SK-N-SH (cell line): ENCODE results near the gene FCHO2. TPM values are rescaled to one million over a fixed set of nuclear protein-coding genes. Genes with fewer than 3 reads are reported as not detected.

ENCODE experiments used
- CTCF ChIA-PET: fragments of 300-600, 350-600 bp; formaldehyde crosslinking; extraction: SDS; loops from one replicate; lab custom pipeline; 2021; lab: Yijun Ruan, JAX
- POLR2A ChIA-PET: fragments of 350-600 bp; sonication (Branson Sonifier 250); formaldehyde crosslinking; extraction: SDS; loops from one replicate; lab custom pipeline; 2020; ENCODE audit warnings: antibody characterized with exemption, inconsistent platforms; lab: Yijun Ruan, JAX
- DNase-seq: peaks from one replicate; pipeline ENCODE4 v3.0.0; 2012
- H2AFZ ChIP-seq: fragments of 200-600 bp; sonication (generic); 2 replicates; pipeline ENCODE4 v1.8.1; 2016; ENCODE audit warnings: antibody characterized with exemption, mild to moderate bottlenecking, low read depth
- H3F3A ChIP-seq: fragments of 200-600 bp; sonication (generic); replicated peaks from 2 replicates; pipeline ENCODE3; 2016; ENCODE audit warnings: antibody characterized with exemption, mild to moderate bottlenecking; ENCODE audit not compliant: insufficient read depth
- H3K27ac ChIP-seq, 2 experiments: fragments of 200-500 bp in 1 of 2; fragments of 200-600 bp in 1 of 2; sonication (Bioruptor generic) in 1 of 2; sonication (generic), shearing (Covaris generic) in 1 of 2; 2 replicates each; pipeline versions ENCODE4 v1.5.1 to v1.6.1; 2014 to 2016; ENCODE audit warnings: low read depth in 2 of 2, inconsistent platforms in 1 of 2, low read length in 1 of 2, mild to moderate bottlenecking in 1 of 2, mixed read lengths in 1 of 2
- H3K27me3 ChIP-seq: fragments of 200-600 bp; sonication (generic), shearing (Covaris generic); 2 replicates; pipeline ENCODE4 v1.6.1; 2016; ENCODE audit warnings: mixed run types; ENCODE audit not compliant: insufficient read depth
- H3K36me3 ChIP-seq, 2 experiments: fragments of 200-500 bp in 1 of 2; fragments of 200-600 bp in 1 of 2; sonication (Bioruptor generic) in 1 of 2; sonication (generic) in 1 of 2; replicated peaks in 1 of 2; 2 replicates each; pipeline versions ENCODE3 to v1.5.1; 2014 to 2016; ENCODE audit warnings: low read length in 1 of 2, mild to moderate bottlenecking in 1 of 2; ENCODE audit not compliant: insufficient read depth in 2 of 2, control insufficient read depth in 1 of 2
- H3K4me1 ChIP-seq, 2 experiments: fragments of 200-500 bp in 1 of 2; fragments of 200-600 bp in 1 of 2; sonication (Bioruptor generic) in 1 of 2; sonication (generic), shearing (Covaris generic) in 1 of 2; 2 replicates each; pipeline versions ENCODE4 v1.5.1 to v1.6.1; 2014 to 2016; ENCODE audit warnings: low read depth in 1 of 2, low read length in 1 of 2, mixed run types in 1 of 2; ENCODE audit not compliant: insufficient read depth in 2 of 2, control insufficient read depth in 1 of 2
- H3K4me2 ChIP-seq: fragments of 200-600 bp; sonication (generic), shearing (Covaris generic); 2 replicates; pipeline ENCODE4 v1.6.1; 2017; ENCODE audit warnings: mixed run types
- H3K4me3 ChIP-seq, 2 experiments: fragments of 200-500 bp in 1 of 2; fragments of 200-600 bp in 1 of 2; sonication (Bioruptor generic) in 1 of 2; sonication (generic), shearing (Covaris generic) in 1 of 2; 2 replicates each; pipeline versions ENCODE4 v1.5.1 to v1.8.1; 2014 to 2016; ENCODE audit warnings: low read depth in 2 of 2, inconsistent platforms in 1 of 2, low read length in 1 of 2, mild to moderate bottlenecking in 1 of 2, mixed read lengths in 1 of 2, moderate library complexity in 1 of 2
- H3K79me2 ChIP-seq: fragments of 200-600 bp; sonication (generic); 2 replicates; pipeline ENCODE4 v1.8.1; 2017; ENCODE audit warnings: mild to moderate bottlenecking; ENCODE audit not compliant: insufficient read depth
- H3K9ac ChIP-seq: fragments of 200-600 bp; sonication (generic); 2 replicates; pipeline ENCODE4 v1.6.1; 2017; ENCODE audit warnings: mixed run types
- H3K9me2 ChIP-seq: fragments of 200-600 bp; sonication (generic); 2 replicates; pipeline ENCODE4 v1.6.1; 2017; ENCODE audit warnings: mixed run types
- H3K9me3 ChIP-seq: fragments of 200-600 bp; sonication (generic); 2 replicates; pipeline ENCODE4 v1.6.1; 2017; ENCODE audit warnings: mixed run types, mild to moderate bottlenecking, moderate library complexity
- H4K20me1 ChIP-seq: fragments of 200-600 bp; sonication (generic); 2 replicates; pipeline ENCODE4 v1.6.1; 2017; ENCODE audit warnings: mild to moderate bottlenecking, mixed run types; ENCODE audit not compliant: insufficient read depth
- CTCF ChIP-seq: fragments of 200-600 bp; sonication (generic); IDR thresholded peaks from 2 replicates; pipeline ENCODE4 v1.6.1; 2017; ENCODE audit warnings: antibody characterized with exemption, mild to moderate bottlenecking, moderate library complexity
- ELF1 ChIP-seq: IDR thresholded peaks from 2 replicates; pipeline ENCODE4 v1.4.0; 2012
- EP300 ChIP-seq, 2 experiments: IDR thresholded peaks; 2 replicates each; pipeline versions ENCODE4 v1.4.0 to v1.6.1; 2012; ENCODE audit warnings: borderline replicate concordance in 1 of 2, low read depth in 1 of 2, low read length in 1 of 2
- EZH2phosphoT487 ChIP-seq: fragments of 200-600 bp; sonication (generic); IDR thresholded peaks from 2 replicates; pipeline ENCODE4 v1.6.1; 2017; ENCODE audit warnings: low read depth, mixed run types, mild to moderate bottlenecking, antibody characterized with exemption, moderate library complexity, borderline replicate concordance
- FOSL2 ChIP-seq: IDR thresholded peaks from 2 replicates; pipeline ENCODE4 v1.4.0; 2012; ENCODE audit warnings: low read depth, mild to moderate bottlenecking, moderate library complexity, borderline replicate concordance
- FOXJ3 ChIP-seq: sonication (generic); formaldehyde crosslinking; IDR thresholded peaks from 2 replicates; pipeline ENCODE4 v1.5.1; 2020; ENCODE audit warnings: mild to moderate bottlenecking, missing genetic modification reagents
- FOXM1 ChIP-seq: IDR thresholded peaks from 2 replicates; pipeline ENCODE4 v1.4.0; 2012; ENCODE audit warnings: low read depth, mild to moderate bottlenecking
- GABPA ChIP-seq: IDR thresholded peaks from 2 replicates; pipeline ENCODE4 v1.4.0; 2012; ENCODE audit warnings: low read depth, mild to moderate bottlenecking
- GATA2 ChIP-seq: sonication (generic); formaldehyde crosslinking; IDR thresholded peaks from 2 replicates; pipeline ENCODE4 v1.5.0; 2020; ENCODE audit warnings: mild to moderate bottlenecking, missing genetic modification reagents
- IRF3 ChIP-seq: fragments of 150-350 bp; IDR thresholded peaks from 2 replicates; pipeline ENCODE4 v1.6.1; 2016; ENCODE audit warnings: mild to moderate bottlenecking, low read depth, low read length
- JUND ChIP-seq: IDR thresholded peaks from 2 replicates; pipeline ENCODE4 v1.4.0; 2012
- MAX ChIP-seq: IDR thresholded peaks from 2 replicates; pipeline ENCODE4 v1.4.0; 2012; ENCODE audit warnings: low read depth
- MEF2A ChIP-seq: IDR thresholded peaks from 2 replicates; pipeline ENCODE4 v1.4.0; 2012; ENCODE audit warnings: low read depth, borderline replicate concordance
- PBX3 ChIP-seq: IDR thresholded peaks from 2 replicates; pipeline ENCODE4; 2012
- POLR2AphosphoS5 ChIP-seq: IDR thresholded peaks from 2 replicates; pipeline ENCODE4 v1.6.1; 2012; ENCODE audit warnings: low read depth, low read length
- RAD21 ChIP-seq: IDR thresholded peaks from 2 replicates; pipeline ENCODE4 v1.6.1; 2012; ENCODE audit warnings: mild to moderate bottlenecking, low read length
- RCOR1 ChIP-seq: fragments of 150-350 bp; IDR thresholded peaks from 2 replicates; pipeline ENCODE4 v1.6.1; 2017; ENCODE audit warnings: antibody characterized with exemption, low read length
- REST ChIP-seq: IDR thresholded peaks from 2 replicates; pipeline ENCODE4 v1.6.1; 2012; ENCODE audit warnings: mild to moderate bottlenecking, low read depth, low read length, moderate library complexity
- RFX5 ChIP-seq: IDR thresholded peaks from 2 replicates; pipeline ENCODE4 v1.6.1; 2012; ENCODE audit warnings: mild to moderate bottlenecking, improper control_type of control experiment, low read length
- RXRA ChIP-seq: IDR thresholded peaks from 2 replicates; pipeline ENCODE4 v1.4.0; 2012; ENCODE audit warnings: low read depth, mild to moderate bottlenecking, borderline replicate concordance
- SMC3 ChIP-seq: IDR thresholded peaks from 2 replicates; pipeline ENCODE4 v1.6.1; 2012; ENCODE audit warnings: low read depth, low read length, improper control_type of control experiment
- TAF1 ChIP-seq: IDR thresholded peaks from 2 replicates; pipeline ENCODE4 v1.6.1; 2012; ENCODE audit warnings: low read depth, mild to moderate bottlenecking, low read length, moderate library complexity, borderline replicate concordance
- TCF12 ChIP-seq: IDR thresholded peaks from 2 replicates; pipeline ENCODE4 v1.4.0; 2012
- USF1 ChIP-seq: IDR thresholded peaks from 2 replicates; pipeline ENCODE4 v1.4.0; 2012; ENCODE audit warnings: low read depth, borderline replicate concordance
- YY1 ChIP-seq: IDR thresholded peaks from 2 replicates; pipeline ENCODE4 v1.4.0; 2012; ENCODE audit warnings: low read depth, mild to moderate bottlenecking
- polyA plus RNA-seq, 3 experiments: library from polyadenylated mRNA; depleted of rRNA; stranded (reverse); fragments of >200 nt; gene quantifications; 2 replicates each; pipeline ENCODE4 v1.2.3, GENCODE V29; 2012

FCHO2 gene
- polyA plus RNA-seq, 1 of the 3 experiments (the other 2 are of a cell fraction) = 5.2 TPM

- Histone ChIP-seq H3K36me3 (peaks cover 5 to 27% of the 10 kb centered on the region in 2 experiments), H3K4me2 (peak overlapping the region; percentile 30), H3K4me3 (0 out of 4 replicates have a peak overlapping the region, but pooled peaks of 1 of the 2 experiments have one; percentile 1), H3K4me1 (peaks cover 3 to 18% of the 10 kb centered on the region in 2 experiments), H3K79me2 (no peaks in the 10 kb centered on the region), H3K27ac (peak overlapping the region; percentile 48 to 68; a peak in 3 of 4 replicates), H3K9me3 (no peaks in the 10 kb centered on the region), H2AFZ (no peak overlapping the region), H3F3A (peaks cover 42% of the 10 kb centered on the region), H4K20me1 (no peaks in the 10 kb centered on the region), H3K9ac (peak overlapping the region; percentile 2; the same call in 1 of the 2 replicates), H3K9me2 (no peaks in the 10 kb centered on the region), H3K27me3 (no peaks in the 10 kb centered on the region)
- POLR2A ChIA-PET = no interaction called here
- CTCF ChIA-PET = interaction anchor here (0.6 kb wide), 2 partner anchors 174 to 732 kb away, joined by 3 to 4 read pairs; no protein-coding TSS in a partner anchor
- DNase-seq = peak; percentile 9
- no peak for TF ChIP-seq FOXJ3 (CRISPR knock-in tag)
- no peak for TF ChIP-seq IRF3
- no peak for TF ChIP-seq RAD21
- no peak for TF ChIP-seq EZH2phosphoT487
- no peak for TF ChIP-seq GATA2 (CRISPR knock-in tag)
- TF ChIP-seq FOXM1 = no peak
- no peak for TF ChIP-seq ELF1
- no peak for TF ChIP-seq EP300 (IDR thresholded peaks at IDR 0.05; ENCODE audit: borderline replicate concordance in 1 of 2, low read depth in 1 of 2, low read length in 1 of 2)
- no peak for TF ChIP-seq MEF2A
- no peak for TF ChIP-seq TAF1
- TF ChIP-seq RCOR1 = no peak
- TF ChIP-seq REST = no peak
- TF ChIP-seq CTCF = no peak
- TF ChIP-seq POLR2AphosphoS5 = 0 out of 2 replicates have a peak, but pooled peaks have one; percentile 30
- TF ChIP-seq JUND = peak; percentile 73
- no peak for TF ChIP-seq RFX5
- TF ChIP-seq MAX = peak; percentile 59; the same call in 1 of the 2 replicates
- TF ChIP-seq RXRA = no peak
- no peak for TF ChIP-seq YY1
- TF ChIP-seq USF1 = no peak
- peak; percentile 76 for TF ChIP-seq FOSL2
- no peak for TF ChIP-seq GABPA
- no peak for TF ChIP-seq SMC3
- TF ChIP-seq PBX3 = peak; percentile 66
- peak; percentile 84 for TF ChIP-seq TCF12
These were observed 75.2 kb downstream of the FCHO2 start for GRCh38 chr5:73030995-73031394.
